HCT116 (cell line): ENCODE results near the gene SLC66A2. TPM values are rescaled to one million over a fixed set of nuclear protein-coding genes. Genes with fewer than 3 reads are reported as not detected.

ENCODE experiments used
- ATAC-seq: fragments of 200-7000 bp; cut with Tn5 transposase; 2 replicates; pipeline ENCODE4 v1.9.1; 2020; ENCODE audit warnings: mild to moderate bottlenecking, moderate library complexity
- BruUV-seq: library from RNA; stranded (reverse); fragments of 400-500 nt; replicated peaks from 2 replicates; lab custom pipeline; 2021; lab: Mats Ljungman, UMichigan
- CTCF ChIA-PET: fragments of 300-600 bp; sonication (Branson Sonifier 250); formaldehyde crosslinking; loops from one replicate; lab custom pipeline; 2021; ENCODE audit warnings: antibody characterized with exemption; lab: Charles Lee
- POLR2A ChIA-PET: fragments of 300-600, 350-600 bp; sonication (Branson Sonifier 250); formaldehyde crosslinking; loops from one replicate; lab custom pipeline; 2021; ENCODE audit warnings: antibody characterized with exemption; lab: Charles Lee
- RAD21 ChIA-PET, 2 experiments: fragments of 300-600 bp; sonication (Branson Sonifier 250); formaldehyde crosslinking; loops; one replicate each; lab custom pipeline; 2023; ENCODE audit warnings: low total read pairs in 2 of 2; ENCODE audit not compliant: uncharacterized antibody in 2 of 2, unreplicated experiment in 2 of 2, low non-redundant PET in 1 of 2; lab: Charles Lee
- DNase-seq: peaks from one replicate; pipeline ENCODE4 v3.0.0-alpha.2; 2010; ENCODE audit warnings: low read depth, low spot score
- H2AFZ ChIP-seq: fragments of 200-600 bp; shearing (Covaris generic), sonication (generic); 2 replicates; pipeline ENCODE4 v1.6.1; 2017; ENCODE audit warnings: low read depth, mixed run types, mixed read lengths, antibody characterized with exemption, low read length; ENCODE audit not compliant: poor library complexity, severe bottlenecking
- H3K27ac ChIP-seq: 2 replicates; pipeline ENCODE4 v1.5.1; 2012; ENCODE audit warnings: low read depth, low read length
- H3K27me3 ChIP-seq: fragments of 200-600 bp; sonication (generic); 2 replicates; pipeline ENCODE4 v1.6.1; 2016; ENCODE audit warnings: mixed run types, low read length, mixed read lengths; ENCODE audit not compliant: insufficient read depth
- H3K36me3 ChIP-seq, 2 experiments: fragments of 200-500 bp in 1 of 2; fragments of 200-600 bp in 1 of 2; sonication (Bioruptor generic) in 1 of 2; sonication (generic) in 1 of 2; 2 replicates each; pipeline versions ENCODE4 v1.5.1 to v1.6.1; 2014 to 2016; ENCODE audit warnings: low read length in 2 of 2, inconsistent platforms in 1 of 2, mixed read lengths in 1 of 2, mixed run types in 1 of 2; ENCODE audit not compliant: insufficient read depth in 2 of 2, control insufficient read depth in 1 of 2
- H3K4me1 ChIP-seq, 2 experiments: fragments of 200-600 bp in 1 of 2; sonication (generic) in 1 of 2; 2 replicates each; pipeline versions ENCODE4 v1.5.1 to v1.6.1; 2012 to 2017; ENCODE audit warnings: low read length in 2 of 2, inconsistent platforms in 1 of 2, mild to moderate bottlenecking in 1 of 2, mixed read lengths in 1 of 2, mixed run types in 1 of 2, moderate library complexity in 1 of 2; ENCODE audit not compliant: insufficient read depth in 2 of 2, control insufficient read depth in 1 of 2
- H3K4me2 ChIP-seq: fragments of 200-600 bp; sonication (generic); 2 replicates; pipeline ENCODE4 v1.6.1; 2017; ENCODE audit warnings: mixed run types, low read length, mixed read lengths
- H3K4me3 ChIP-seq, 2 experiments: fragments of 200-600 bp in 1 of 2; sonication (generic) in 1 of 2; replicated peaks in 1 of 2; 2 replicates each; pipeline ENCODE4 v1.5.1; 2011 to 2016; ENCODE audit warnings: low read length in 2 of 2, control low read depth in 1 of 2, low read depth in 1 of 2, mild to moderate bottlenecking in 1 of 2, mixed read lengths in 1 of 2, mixed run types in 1 of 2
- H3K79me2 ChIP-seq: fragments of 200-600 bp; sonication (generic); 2 replicates; pipeline ENCODE4 v1.6.1; 2017; ENCODE audit warnings: mild to moderate bottlenecking, mixed run types, low read length, moderate library complexity, mixed read lengths; ENCODE audit not compliant: insufficient read depth
- H3K9ac ChIP-seq: fragments of 200-600 bp; sonication (generic); 2 replicates; pipeline ENCODE4 v1.6.1; 2016; ENCODE audit warnings: low read length, mixed read lengths
- H3K9me2 ChIP-seq: fragments of 200-600 bp; sonication (generic), shearing (Covaris generic); 2 replicates; pipeline ENCODE4 v1.6.1; 2017; ENCODE audit warnings: mixed run types, mild to moderate bottlenecking, moderate library complexity; ENCODE audit not compliant: insufficient read depth
- H3K9me3 ChIP-seq, 2 experiments: fragments of 200-500 bp in 1 of 2; fragments of 200-600 bp in 1 of 2; sonication (Bioruptor generic) in 1 of 2; sonication (generic) in 1 of 2; 2 replicates each; pipeline ENCODE4 v1.6.1; 2014 to 2017; ENCODE audit warnings: low read length in 2 of 2, mixed read lengths in 2 of 2, inconsistent platforms in 1 of 2, low read depth in 1 of 2, mild to moderate bottlenecking in 1 of 2, mixed run types in 1 of 2, moderate library complexity in 1 of 2; ENCODE audit not compliant: control insufficient read depth in 1 of 2, insufficient read depth in 1 of 2
- H4K20me1 ChIP-seq: fragments of 200-600 bp; sonication (generic), shearing (Covaris generic); 2 replicates; pipeline ENCODE4 v1.6.1; 2017; ENCODE audit warnings: mixed run types, mild to moderate bottlenecking, moderate library complexity; ENCODE audit not compliant: insufficient read depth
- ATF3 ChIP-seq: IDR thresholded peaks from 2 replicates; pipeline ENCODE4 v1.6.1; 2012
- CBX3 ChIP-seq: IDR thresholded peaks from 2 replicates; pipeline ENCODE4 v1.6.1; 2012; ENCODE audit warnings: low read depth
- CEBPB ChIP-seq: IDR thresholded peaks from 2 replicates; pipeline ENCODE4 v1.6.1; 2012; ENCODE audit warnings: low read depth
- ELF1 ChIP-seq: IDR thresholded peaks from 2 replicates; pipeline ENCODE4 v1.6.1; 2012; ENCODE audit warnings: low read depth, borderline replicate concordance
- EZH2phosphoT487 ChIP-seq: fragments of 200-600 bp; IDR thresholded peaks from 2 replicates; pipeline ENCODE4 v1.6.1; 2018; ENCODE audit warnings: antibody characterized with exemption, borderline replicate concordance
- FOSL1 ChIP-seq: IDR thresholded peaks from 2 replicates; pipeline ENCODE4 v1.6.1; 2012; ENCODE audit warnings: low read depth
- MAX ChIP-seq: IDR thresholded peaks from 2 replicates; pipeline ENCODE4 v1.6.1; 2012
- POLR2A ChIP-seq: IDR thresholded peaks from 2 replicates; pipeline ENCODE4 v1.7.0; 2011; ENCODE audit warnings: borderline replicate concordance; ENCODE audit not compliant: insufficient read depth, insufficient read length; ENCODE audit errors: extremely low read depth
- POLR2AphosphoS5 ChIP-seq: IDR thresholded peaks from 2 replicates; pipeline ENCODE4 v1.6.1; 2011; ENCODE audit warnings: mild to moderate bottlenecking, low read depth, low read length, moderate library complexity
- RAD21 ChIP-seq: IDR thresholded peaks from 2 replicates; pipeline ENCODE4 v1.6.1; 2012; ENCODE audit warnings: low read depth, mild to moderate bottlenecking
- REST ChIP-seq: IDR thresholded peaks from 2 replicates; pipeline ENCODE4 v1.6.1; 2012; ENCODE audit warnings: low read depth
- SIN3A ChIP-seq: IDR thresholded peaks from 2 replicates; pipeline ENCODE4 v1.6.1; 2012; ENCODE audit warnings: low read depth
- SP1 ChIP-seq: IDR thresholded peaks from 2 replicates; pipeline ENCODE4 v1.6.1; 2012; ENCODE audit warnings: low read depth
- SRF ChIP-seq: IDR thresholded peaks from 2 replicates; pipeline ENCODE4 v1.6.1; 2012; ENCODE audit warnings: low read depth
- TCF7L2 ChIP-seq: IDR thresholded peaks from 2 replicates; pipeline ENCODE4 v1.7.0; 2011; ENCODE audit warnings: borderline replicate concordance, inconsistent platforms; ENCODE audit not compliant: insufficient read depth, insufficient read length; ENCODE audit errors: extremely low read depth
- YY1 ChIP-seq: IDR thresholded peaks from 2 replicates; pipeline ENCODE4 v1.6.1; 2011; ENCODE audit warnings: low read length, low read depth, moderate library complexity, mild to moderate bottlenecking; ENCODE audit not compliant: insufficient replicate concordance; ENCODE audit errors: extremely low read depth
- ZNF274 ChIP-seq: fragments of 200-500 bp; sonication (Bioruptor generic); IDR thresholded peaks from 2 replicates; pipeline ENCODE4 v1.6.1; 2014; ENCODE audit warnings: mild to moderate bottlenecking, low read depth, low read length, inconsistent platforms
- intact Hi-C: fragments of 100-400 bp; cut with micrococcal nuclease; formaldehyde crosslinking; loops from 2 replicates; pipeline ENCODE4 v1.10.0; 2022
- total RNA-seq: library from RNA; stranded (reverse); gene quantifications from one replicate; pipeline ENCODE4 v1.2.1, GENCODE V29; 2021; ENCODE audit not compliant: unreplicated experiment
- TF ChIP-seq, protein P1 (sequence below): IDR thresholded peaks from 2 replicates; pipeline ENCODE4 v1.6.1; 2011; ENCODE audit warnings: mild to moderate bottlenecking, low read length, moderate library complexity; ENCODE audit not compliant: insufficient replicate concordance; ENCODE audit errors: extremely low read depth

The SLC66A2 gene
- total RNA-seq, 1 experiment from 2014 or later, result 44.9 TPM

DNA sequence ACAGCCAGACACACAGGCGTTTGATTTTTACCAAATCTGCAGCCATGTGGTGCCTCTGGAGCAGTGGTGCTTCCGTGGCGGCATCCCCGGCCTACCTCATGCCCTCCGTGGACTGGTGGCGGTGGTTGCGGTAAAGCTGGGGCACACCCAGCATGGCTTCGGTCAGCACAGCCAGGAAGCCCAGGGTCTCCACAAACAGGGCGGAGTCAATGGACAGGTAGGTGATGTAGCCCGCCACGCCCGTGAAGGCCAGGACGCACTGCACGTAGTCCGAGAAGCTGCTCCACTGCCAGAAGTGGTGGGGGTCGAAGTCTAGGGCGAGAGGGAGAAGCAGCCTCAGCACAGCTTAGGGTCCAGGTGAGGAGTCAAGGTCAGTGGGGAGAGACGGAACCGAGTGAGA lies 32.4 kb downstream of the SLC66A2 start:
- Histone ChIP-seq H3K9me3 (no peaks in the 10 kb centered on the region), H3K27me3 (no peaks in the 10 kb centered on the region), H3K9me2 (no peaks in the 10 kb centered on the region), H4K20me1 (no peaks in the 10 kb centered on the region), H3K27ac (no peak overlapping the region), H3K79me2 (peaks cover 39% of the 10 kb centered on the region), H3K9ac (no peak overlapping the region), H2AFZ (no peak overlapping the region), H3K4me2 (no peak overlapping the region), H3K4me1 (no peaks in the 10 kb centered on the region), H3K36me3 (peaks cover 0 to 14% of the 10 kb centered on the region in 2 experiments; a peak in 2 of 4 replicates), H3K4me3 (no peak overlapping the region)
- intact Hi-C loops, result no loop called here
- POLR2A ChIA-PET, result no interaction called here
- CTCF ChIA-PET, result no interaction called here
- no TSS peak for BruUV-seq
- DNase-seq, result no peak
- RAD21 ChIA-PET, result no interaction called here
- ATAC-seq, result no peak
- TF ChIP-seq ATF3 (no peak), POLR2AphosphoS5 (no peak), SRF (no peak), YY1 (no peak), SIN3A (no peak), CEBPB (no peak), RAD21 (no peak), FOSL1 (no peak), TCF7L2 (no peak), REST (no peak), ELF1 (no peak), ZNF274 (no peak), MAX (no peak), CBX3 (no peak), POLR2A (no peak), SP1 (no peak), EZH2phosphoT487 (no peak)
- TF ChIP-seq, protein P1, sequence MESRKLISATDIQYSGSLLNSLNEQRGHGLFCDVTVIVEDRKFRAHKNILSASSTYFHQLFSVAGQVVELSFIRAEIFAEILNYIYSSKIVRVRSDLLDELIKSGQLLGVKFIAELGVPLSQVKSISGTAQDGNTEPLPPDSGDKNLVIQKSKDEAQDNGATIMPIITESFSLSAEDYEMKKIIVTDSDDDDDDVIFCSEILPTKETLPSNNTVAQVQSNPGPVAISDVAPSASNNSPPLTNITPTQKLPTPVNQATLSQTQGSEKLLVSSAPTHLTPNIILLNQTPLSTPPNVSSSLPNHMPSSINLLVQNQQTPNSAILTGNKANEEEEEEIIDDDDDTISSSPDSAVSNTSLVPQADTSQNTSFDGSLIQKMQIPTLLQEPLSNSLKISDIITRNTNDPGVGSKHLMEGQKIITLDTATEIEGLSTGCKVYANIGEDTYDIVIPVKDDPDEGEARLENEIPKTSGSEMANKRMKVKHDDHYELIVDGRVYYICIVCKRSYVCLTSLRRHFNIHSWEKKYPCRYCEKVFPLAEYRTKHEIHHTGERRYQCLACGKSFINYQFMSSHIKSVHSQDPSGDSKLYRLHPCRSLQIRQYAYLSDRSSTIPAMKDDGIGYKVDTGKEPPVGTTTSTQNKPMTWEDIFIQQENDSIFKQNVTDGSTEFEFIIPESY, result no peak
